Spleen (tissue), 7 donors: ENCODE measurements around the gene SPDYE1.
"Not testable (repeated sequence)": the region's sequence is repeated elsewhere in the genome, so short reads cannot be mapped to it uniquely, and the experiment has no call there.

Experiments used
- CTCF ChIP-seq, 11 experiments: fragments of 200-600 bp in 7 of 11; fragments of 450-650 bp in 4 of 11; sonication (generic) in 4 of 11; IDR thresholded peaks in 8 of 11; conservative IDR thresholded peaks in 3 of 11; 1 replicate in 7 of 11; 2 replicates in 4 of 11; pipeline versions ENCODE4 v1.4.0 to v1.8.0; 2016 to 2021; ENCODE audit warnings: antibody characterized with exemption in 11 of 11, inconsistent platforms in 4 of 11, mild to moderate bottlenecking in 1 of 11
- POLR2A ChIP-seq, 3 donors: fragments of 450-650 bp; IDR thresholded peaks; one replicate each; pipeline ENCODE4 v1.5.1; 2017; ENCODE audit warnings: antibody characterized with exemption in 3 of 3, mild to moderate bottlenecking in 1 of 3
- POLR2AphosphoS5 ChIP-seq, 3 donors: sonication (generic); formaldehyde crosslinking; IDR thresholded peaks; one replicate each; pipeline ENCODE4 v1.5.1; 2017; ENCODE audit warnings: antibody characterized with exemption in 3 of 3
- donor health status: DM: no; HTN: no; CAD: no; lungs with moderate emphysema.
- donor health status: DM: no; HTN: no; CAD: no.
- donor health status: DM: no; HTN: no; CAD: no.

DNA sequence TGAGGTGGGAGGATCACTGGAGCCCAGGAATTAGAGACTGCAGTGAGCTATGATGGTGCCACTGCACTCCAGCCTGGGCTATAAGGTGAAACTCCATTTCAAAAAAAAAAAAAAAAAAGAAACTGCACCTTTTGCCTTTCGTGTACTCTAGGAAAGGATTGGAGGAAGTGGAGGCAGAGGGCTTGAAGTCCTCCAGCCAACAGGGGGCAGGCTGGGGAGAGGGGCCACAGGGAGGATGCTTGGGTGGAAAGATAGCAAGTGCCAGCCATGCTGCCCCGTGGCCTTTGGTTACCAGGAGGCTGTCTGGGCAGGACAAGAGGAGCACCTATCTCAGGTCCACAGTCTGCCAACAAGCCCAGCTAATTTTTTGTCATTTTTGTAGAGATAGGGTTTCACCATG lies 14.0 kb upstream of the SPDYE1 start:
- TF ChIP-seq CTCF (IDR thresholded peaks at IDR 0.05 in 8 of 11, conservative IDR thresholded peaks at IDR 0.05 in 3 of 11); POLR2A (IDR thresholded peaks at IDR 0.05); POLR2AphosphoS5 (IDR thresholded peaks at IDR 0.05): not testable (repeated sequence)
